Coronary artery (tissue), 2 donors: ENCODE results near the gene BNC1.

Experiments used
- DNase-seq: peaks from one replicate; pipeline ENCODE4 v3.0.0-alpha.2; 2017; ENCODE audit warnings: low spot score
- H3K27ac ChIP-seq, 2 donors: fragments of 200-600 bp; sonication (generic); one replicate each; pipeline ENCODE4 v1.5.1; 2016 to 2019
- H3K4me3 ChIP-seq: fragments of 200-600 bp; sonication (generic); 2 replicates; pipeline ENCODE4 v1.5.1; 2016; ENCODE audit warnings: mild to moderate bottlenecking, moderate library complexity
- TF ChIP-seq, protein P1 (sequence below): fragments of 200-600 bp; sonication (generic); IDR thresholded peaks from one replicate; pipeline ENCODE4 v1.5.1; 2019; ENCODE audit warnings: antibody characterized with exemption

BNC1 gene

DNA sequence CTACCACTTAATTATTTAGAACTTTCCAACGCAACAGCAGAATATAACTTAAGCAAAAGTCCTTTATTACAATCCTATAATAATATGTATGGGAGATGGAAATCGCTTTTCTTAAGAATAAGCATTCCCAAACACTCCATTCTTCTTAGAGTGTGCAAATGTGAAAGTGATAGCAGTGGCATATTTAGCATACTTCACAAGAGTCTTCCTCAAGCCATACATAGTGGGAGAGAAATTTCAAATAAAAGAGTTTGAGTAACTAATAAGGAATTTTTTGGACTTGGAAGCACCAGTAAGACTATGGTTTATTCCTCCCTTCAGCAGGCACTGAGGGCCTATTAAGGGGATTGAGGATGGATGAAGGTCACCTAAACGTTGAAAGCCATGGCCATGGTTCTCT lies 22.1 kb upstream of the BNC1 start:
- no peak for DNase-seq
- H3K27ac ChIP-seq = no peak overlapping the region
- TF ChIP-seq, protein P1, sequence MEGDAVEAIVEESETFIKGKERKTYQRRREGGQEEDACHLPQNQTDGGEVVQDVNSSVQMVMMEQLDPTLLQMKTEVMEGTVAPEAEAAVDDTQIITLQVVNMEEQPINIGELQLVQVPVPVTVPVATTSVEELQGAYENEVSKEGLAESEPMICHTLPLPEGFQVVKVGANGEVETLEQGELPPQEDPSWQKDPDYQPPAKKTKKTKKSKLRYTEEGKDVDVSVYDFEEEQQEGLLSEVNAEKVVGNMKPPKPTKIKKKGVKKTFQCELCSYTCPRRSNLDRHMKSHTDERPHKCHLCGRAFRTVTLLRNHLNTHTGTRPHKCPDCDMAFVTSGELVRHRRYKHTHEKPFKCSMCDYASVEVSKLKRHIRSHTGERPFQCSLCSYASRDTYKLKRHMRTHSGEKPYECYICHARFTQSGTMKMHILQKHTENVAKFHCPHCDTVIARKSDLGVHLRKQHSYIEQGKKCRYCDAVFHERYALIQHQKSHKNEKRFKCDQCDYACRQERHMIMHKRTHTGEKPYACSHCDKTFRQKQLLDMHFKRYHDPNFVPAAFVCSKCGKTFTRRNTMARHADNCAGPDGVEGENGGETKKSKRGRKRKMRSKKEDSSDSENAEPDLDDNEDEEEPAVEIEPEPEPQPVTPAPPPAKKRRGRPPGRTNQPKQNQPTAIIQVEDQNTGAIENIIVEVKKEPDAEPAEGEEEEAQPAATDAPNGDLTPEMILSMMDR = no peak
- no peak overlapping the region for H3K4me3 ChIP-seq

DNA sequence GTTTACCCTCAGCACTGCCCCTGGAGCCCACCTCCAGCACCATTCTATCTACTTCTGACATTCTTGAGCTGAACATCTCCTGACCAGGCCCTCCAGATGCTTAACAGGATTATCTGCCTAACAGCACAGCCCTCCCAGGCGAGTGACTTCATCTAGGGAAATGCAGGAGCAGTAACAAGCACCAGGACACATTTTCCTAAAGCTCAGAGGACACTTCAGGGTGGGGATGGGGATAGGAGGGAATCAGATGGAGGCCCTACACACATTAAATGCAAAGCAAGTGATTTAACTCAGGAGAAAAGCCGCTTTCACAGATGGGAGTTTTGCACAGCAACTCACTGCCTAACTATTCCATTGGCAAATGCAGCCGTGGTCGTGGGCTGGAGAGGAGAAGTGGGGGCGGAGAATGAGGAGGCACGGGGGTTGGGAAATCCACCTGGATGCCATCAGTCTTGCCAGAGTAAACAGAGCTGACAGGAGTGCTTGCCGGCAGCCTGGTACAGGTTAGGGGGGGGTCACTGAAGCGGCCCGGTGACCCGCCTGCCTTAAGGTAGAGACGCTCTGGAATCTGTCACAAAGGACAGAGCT lies 21.3 kb upstream of the BNC1 start:
- no peak overlapping the region for H3K27ac ChIP-seq
- TF ChIP-seq, protein P1 = no peak
- DNase-seq = no peak

DNA sequence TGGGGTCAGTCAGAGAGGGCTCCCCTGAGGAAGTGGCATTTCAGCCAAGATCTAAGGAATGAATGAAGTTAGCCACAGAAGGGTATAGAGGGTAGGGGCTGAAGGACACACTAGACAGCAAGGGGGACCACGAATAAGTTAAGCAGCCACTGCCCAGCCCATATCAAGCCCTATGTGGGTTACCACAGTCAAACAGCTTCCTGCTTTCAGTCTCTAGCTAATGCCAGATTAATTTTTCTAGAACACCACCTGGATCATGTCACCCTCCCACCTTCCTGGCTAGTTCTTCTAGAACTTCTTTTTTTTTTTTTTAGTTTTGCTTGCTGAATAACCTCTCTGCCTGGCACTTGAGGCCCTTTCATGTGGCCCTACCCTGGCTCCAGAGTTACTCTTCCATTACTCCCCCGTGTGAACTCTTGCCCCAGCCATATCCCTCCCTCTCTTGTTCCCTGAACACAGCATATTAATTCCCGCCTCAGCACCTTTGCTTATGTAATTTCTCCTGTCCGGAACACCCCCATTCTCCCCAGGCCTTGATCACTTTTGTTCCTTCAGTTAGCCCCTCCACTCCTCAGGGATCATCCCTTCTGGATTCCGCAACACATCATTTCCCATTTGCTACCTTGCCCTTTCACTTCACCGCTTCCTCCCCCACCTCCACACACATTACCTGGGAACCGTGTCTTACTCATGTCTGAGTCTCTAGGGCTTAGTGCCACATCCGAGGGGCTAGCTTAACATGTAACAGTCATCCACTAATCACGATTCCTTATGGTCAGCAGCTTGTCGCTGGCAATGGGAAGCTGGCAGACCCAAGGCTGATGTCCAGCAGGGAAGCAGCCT lies 20.6 kb upstream of the BNC1 start:
- Histone ChIP-seq H3K4me3 (no peak overlapping the region), H3K27ac (no peak overlapping the region)
- DNase-seq = no peak
- TF ChIP-seq, protein P1 = no peak

More for the DNA sequence above, 21.3 kb upstream of the BNC1 start:
- H3K4me3 ChIP-seq = no peak overlapping the region

DNA sequence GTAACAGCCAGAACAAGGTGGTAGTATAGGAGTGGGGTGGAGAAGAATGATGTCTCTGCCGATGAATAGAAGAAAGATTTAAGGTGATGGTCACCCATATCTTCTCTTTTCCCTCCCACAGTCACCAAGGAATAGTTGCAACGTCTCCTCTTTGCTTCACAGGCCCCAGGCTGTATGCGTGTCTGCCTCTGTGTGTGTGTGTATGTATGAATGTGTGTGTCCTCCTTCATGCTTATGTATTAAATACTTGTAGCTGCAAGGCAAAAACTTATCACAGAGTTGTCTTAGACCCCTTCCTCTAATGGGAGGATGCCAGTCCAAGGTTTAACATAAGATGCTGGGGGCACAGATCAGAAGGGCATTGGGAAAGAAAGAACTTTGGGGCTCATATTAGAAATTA lies 19.1 kb upstream of the BNC1 start:
- no peak overlapping the region for H3K4me3 ChIP-seq
- no peak for DNase-seq
- TF ChIP-seq, protein P1 = no peak
- no peak overlapping the region for H3K27ac ChIP-seq

DNA sequence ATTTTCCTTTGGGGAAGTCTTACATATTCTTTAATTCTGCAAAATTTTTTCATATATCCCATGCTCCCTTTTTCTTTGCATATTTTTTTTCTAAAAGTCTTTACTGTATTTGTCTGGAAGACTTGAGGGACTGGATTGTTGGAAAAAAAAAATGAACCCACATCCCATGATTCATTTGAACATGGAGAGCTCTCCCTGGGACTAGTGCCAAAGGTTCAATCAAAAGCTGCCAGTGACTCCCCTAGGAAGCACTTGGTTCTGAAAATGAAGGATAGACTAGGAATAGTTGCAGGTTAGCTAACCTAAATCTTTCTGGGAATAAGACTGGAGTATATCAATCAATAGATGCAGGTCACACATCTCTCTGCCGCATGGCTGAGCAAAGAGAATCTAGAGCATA lies 16.4 kb upstream of the BNC1 start:
- DNase-seq = no peak
- Histone ChIP-seq H3K4me3 (no peak overlapping the region), H3K27ac (no peak overlapping the region)
- TF ChIP-seq, protein P1 = no peak

DNA sequence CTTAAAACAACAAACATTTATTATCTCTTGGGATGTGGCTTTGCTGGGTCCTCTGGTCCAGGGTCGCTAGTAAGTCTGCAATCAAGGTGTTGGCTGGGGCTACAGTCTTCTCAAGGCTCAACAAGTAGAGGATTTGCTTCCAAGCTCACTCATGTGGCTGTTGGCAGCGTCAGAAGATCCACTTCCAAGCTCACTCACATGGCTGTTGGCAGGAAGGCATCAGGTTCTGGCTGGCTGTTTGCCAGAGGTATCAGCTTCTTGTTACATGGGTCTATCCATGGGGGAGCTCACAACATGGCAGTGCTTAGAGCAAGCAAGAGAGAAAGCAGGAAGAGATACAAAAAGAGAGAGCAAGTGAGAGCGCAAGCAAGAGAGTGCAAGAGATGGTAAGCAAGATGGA lies 15.0 kb upstream of the BNC1 start:
- TF ChIP-seq, protein P1 = no peak
- H3K4me3 ChIP-seq = no peak overlapping the region
- no peak overlapping the region for H3K27ac ChIP-seq
- no peak for DNase-seq

DNA sequence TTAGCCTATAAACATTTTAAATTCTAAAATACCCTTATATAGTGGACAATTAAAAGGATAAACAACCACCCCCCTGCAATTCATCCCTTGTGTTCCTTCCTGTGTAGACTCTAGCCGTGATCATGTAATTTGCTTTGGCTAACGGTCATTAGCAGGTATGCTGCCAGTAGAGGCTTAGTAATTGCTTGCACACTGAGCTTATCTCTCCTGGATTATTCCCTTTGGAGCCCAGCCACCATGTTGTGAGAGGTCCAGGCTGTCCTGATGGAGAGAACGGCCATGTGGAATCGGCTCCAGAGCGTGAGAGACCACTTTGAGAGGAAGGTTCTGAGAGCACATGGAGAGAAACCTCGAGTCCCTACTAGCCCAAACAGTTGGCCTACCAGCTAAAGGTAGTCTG lies 11.0 kb upstream of the BNC1 start:
- TF ChIP-seq, protein P1 = no peak

More for the DNA sequence above, 11.0 kb upstream of the BNC1 start:
- no peak for DNase-seq
- no peak overlapping the region for H3K27ac ChIP-seq
- H3K4me3 ChIP-seq = no peak overlapping the region
